ENCODE data around the gene SPNS1. TPM values are rescaled to one million over a fixed set of nuclear protein-coding genes. Genes with fewer than 3 reads are reported as not detected.

Gene SPNS1
- total and polyA plus RNA-seq, 11 donors, result 13.4 to 43.2 (median 19.1) TPM

GRCh38 chr16:28958216-28958615 is 16.4 kb upstream of the SPNS1 start:
- DNase-seq (no peak), ATAC-seq (no peak)
- Histone ChIP-seq H3K4me1 (peaks cover 0 to 2% (median 0%) of the 10 kb centered on the region in 12 donors), H3K27me3 (no peaks in the 10 kb centered on the region), H3K4me3 (no peak overlapping the region), H3K36me3 (peaks cover 0 to 98% (median 86%) of the 10 kb centered on the region in 9 donors), H3K27ac (no peak overlapping the region), H3K9me3 (no peaks in the 10 kb centered on the region)
- WGBS, 4 donors, result 92 to 94% (median 93%) methylated on average over 9 of the region's 9 CpGs
- no peak for TF ChIP-seq POLR2A (IDR thresholded peaks at IDR 0.05)
- TF ChIP-seq CTCF (IDR thresholded peaks at IDR 0.05), result no peak
- intact Hi-C loops (cut with DNase I), result no loop called here

- Histone ChIP-seq H3K4me1 (no peaks in the 10 kb centered on the region), H3K27me3 (no peaks in the 10 kb centered on the region), H3K4me3 (no peak overlapping the region), H3K36me3 (peaks cover 0 to 98% (median 86%) of the 10 kb centered on the region in 9 donors), H3K9me3 (no peaks in the 10 kb centered on the region), H3K27ac (no peak overlapping the region)
- TF ChIP-seq POLR2A (IDR thresholded peaks at IDR 0.05), result no peak
- TF ChIP-seq CTCF (IDR thresholded peaks at IDR 0.05), result no peak
- no peak for DNase-seq
- 87 to 95% (median 90%) methylated on average over 5 to 6 of the region's 6 CpGs for WGBS, 4 donors
- intact Hi-C loops (cut with DNase I), result no loop called here
- ATAC-seq, result no peak
These were observed 15.7 kb upstream of the SPNS1 start for GRCh38 chr16:28958836-28959235.

GRCh38 chr16:28964072-28964471 is 10.5 kb upstream of the SPNS1 start:
- TF ChIP-seq CTCF (IDR thresholded peaks at IDR 0.05), result no peak
- TF ChIP-seq POLR2A (IDR thresholded peaks at IDR 0.05), result no peak
- peaks cover 0 to 70% (median 47%) of the 10 kb centered on the region in 9 donors for H3K36me3 ChIP-seq
- no peaks in the 10 kb centered on the region for H3K27me3 ChIP-seq
- no peaks in the 10 kb centered on the region for H3K9me3 ChIP-seq
- ATAC-seq (no peak), DNase-seq (no peak)
- 75 to 96% (median 93%) methylated on average over 2 to 3 of the region's 3 CpGs for WGBS, 4 donors
- no peaks in the 10 kb centered on the region for H3K4me1 ChIP-seq
- H3K4me3 ChIP-seq, result no peak overlapping the region
- no peak overlapping the region for H3K27ac ChIP-seq
- intact Hi-C loops (cut with DNase I), result no loop called here

GRCh38 chr16:28964496-28964895 is 10.1 kb upstream of the SPNS1 start:
- Histone ChIP-seq H3K4me1 (no peaks in the 10 kb centered on the region), H3K9me3 (no peaks in the 10 kb centered on the region), H3K27ac (no peak overlapping the region), H3K27me3 (no peaks in the 10 kb centered on the region), H3K36me3 (peaks cover 0 to 65% (median 42%) of the 10 kb centered on the region in 9 donors), H3K4me3 (no peak overlapping the region)
- TF ChIP-seq POLR2A (IDR thresholded peaks at IDR 0.05) (no peak), CTCF (IDR thresholded peaks at IDR 0.05) (no peak)
- ATAC-seq, result no peak
- no peak for DNase-seq
- intact Hi-C loops (cut with DNase I), result no loop called here
- WGBS, 4 donors, result 90 to 96% (median 91%) methylated on average over 2 of the region's 2 CpGs

Measured in heart left ventricle (tissue), 16 donors.